GM06990 (cell line): ENCODE measurements around the gene TRIP6.

Source experiments
- DNase-seq: peaks from one replicate; pipeline ENCODE4 v3.0.0-alpha.2; 2011; ENCODE audit not compliant: insufficient read length; ENCODE audit errors: extremely low read depth
- H3K27me3 ChIP-seq: replicated peaks from 2 replicates; pipeline ENCODE4 v1.6.0; 2011; ENCODE audit warnings: low read length; ENCODE audit not compliant: control insufficient read depth, insufficient read depth
- H3K36me3 ChIP-seq: 2 replicates; pipeline ENCODE4 v1.5.1; 2011; ENCODE audit warnings: low read length; ENCODE audit not compliant: control insufficient read depth, insufficient read depth
- H3K4me3 ChIP-seq: replicated peaks from 2 replicates; pipeline ENCODE4 v1.5.1; 2011; ENCODE audit warnings: low read depth, mild to moderate bottlenecking, control low read depth, low read length
- CTCF ChIP-seq: IDR thresholded peaks from 2 replicates; pipeline ENCODE4 v1.5.1; 2011; ENCODE audit warnings: low read length, control low read depth, mild to moderate bottlenecking, inconsistent platforms; ENCODE audit not compliant: insufficient read depth, poor library complexity, severe bottlenecking

Gene TRIP6

DNA sequence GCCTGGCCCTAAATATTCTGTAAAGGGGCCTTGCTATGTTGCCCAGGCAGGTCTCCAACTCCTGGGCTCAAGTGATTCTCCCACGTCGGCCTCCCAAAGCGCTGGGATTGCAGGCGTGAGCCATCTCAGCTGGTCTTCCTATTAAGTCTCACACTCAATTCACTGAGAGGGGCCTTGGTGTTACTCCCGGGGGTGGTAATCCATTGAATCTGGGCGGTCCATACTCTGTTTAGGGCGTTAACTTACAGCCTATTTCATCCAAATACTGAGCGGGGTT lies 7.1 kb downstream of the TRIP6 start:
- Histone ChIP-seq H3K4me3 (peak overlapping the region; percentile 80), H3K27me3 (no peaks in the 10 kb centered on the region), H3K36me3 (peaks cover 10% of the 10 kb centered on the region)
- TF ChIP-seq CTCF: no peak
- DNase-seq: no peak

- Histone ChIP-seq H3K4me3 (peak within 1 kb of the TSS; percentile 80), H3K36me3 (peaks cover 10% of the 10 kb centered on the region), H3K27me3 (no peaks in the 10 kb centered on the region)
- DNase-seq: peak; percentile 97
- no peak for TF ChIP-seq CTCF
These were observed 7.6 kb downstream of the TRIP6 start, which contains the start of gene SRRT for GRCh38 chr7:100874577-100875355. TSS of gene SRRT (plus strand) at chr7:100875103. CDS start at chr7:100875591, 488 bp downstream.

- peaks cover 13% of the 10 kb centered on the region for H3K36me3 ChIP-seq
- no peaks in the 10 kb centered on the region for H3K27me3 ChIP-seq
- H3K4me3 ChIP-seq: peak overlapping the region; percentile 80
- TF ChIP-seq CTCF: no peak
- no peak for DNase-seq
These were observed 8.2 kb downstream of the TRIP6 start for GRCh38 chr7:100875356-100875751.

GRCh38 chr7:100878013-100878412 lies 10.8 kb downstream of the TRIP6 start:
- Histone ChIP-seq H3K27me3 (no peaks in the 10 kb centered on the region), H3K36me3 (peaks cover 20% of the 10 kb centered on the region), H3K4me3 (no peak overlapping the region)
- no peak for TF ChIP-seq CTCF
- DNase-seq: no peak

DNA sequence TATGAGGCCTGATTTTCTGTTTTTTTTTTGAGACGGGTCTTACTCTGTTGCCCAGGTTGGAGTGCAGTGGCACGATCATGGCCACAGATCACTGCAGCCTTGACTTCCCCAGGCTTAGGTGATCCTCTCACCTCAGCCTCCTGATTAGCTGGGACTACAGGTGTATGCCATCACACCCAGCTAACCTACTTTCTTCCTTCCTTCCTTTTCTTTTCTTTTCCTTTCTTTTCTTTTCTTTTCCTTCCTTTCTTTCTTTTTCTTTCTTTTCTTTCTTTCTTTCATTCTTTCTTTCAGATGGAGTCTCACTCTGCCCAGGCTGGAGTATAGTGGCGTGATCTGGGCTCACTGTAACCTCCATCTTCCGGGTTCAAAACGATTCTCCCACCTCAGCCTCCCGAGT lies 11.5 kb downstream of the TRIP6 start:
- no peak for TF ChIP-seq CTCF
- Histone ChIP-seq H3K4me3 (no peak overlapping the region), H3K27me3 (no peaks in the 10 kb centered on the region), H3K36me3 (peaks cover 26% of the 10 kb centered on the region)
- no peak for DNase-seq
